Neural cell (in vitro differentiated cells): Measurements from ENCODE around the gene PIK3R3. TPM values are rescaled to one million over a fixed set of nuclear protein-coding genes. Genes with fewer than 3 reads are reported as not detected.

ENCODE experiments used
- H2AFZ ChIP-seq: fragments of 200-600, 300-800 bp; sonication (generic), shearing (Covaris generic); 2 replicates; pipeline ENCODE4 v1.6.0; 2014; ENCODE audit warnings: low read depth, mild to moderate bottlenecking, antibody characterized with exemption, low read length, moderate library complexity
- H3F3A ChIP-seq: fragments of 200-600 bp; shearing (Covaris generic); 2 replicates; pipeline ENCODE4 v1.6.1; 2016; ENCODE audit warnings: mild to moderate bottlenecking, moderate library complexity, mixed read lengths, antibody characterized with exemption, low read length; ENCODE audit not compliant: insufficient read depth, poor library complexity, severe bottlenecking
- H3K27ac ChIP-seq: fragments of 200-600, 300-800 bp; sonication (generic), shearing (Covaris generic); 2 replicates; pipeline ENCODE4 v1.5.1; 2014; ENCODE audit warnings: mild to moderate bottlenecking, low read length, moderate library complexity
- H3K27me3 ChIP-seq: fragments of 300-800, 200-600 bp; sonication (generic), shearing (Covaris generic); 2 replicates; pipeline ENCODE4 v1.6.0; 2014; ENCODE audit warnings: mild to moderate bottlenecking, low read depth, low read length, moderate library complexity; ENCODE audit not compliant: insufficient read depth
- H3K36me3 ChIP-seq: fragments of 300-800, 200-600 bp; sonication (generic), shearing (Covaris generic); 2 replicates; pipeline ENCODE4 v1.5.1; 2014; ENCODE audit warnings: mild to moderate bottlenecking, antibody characterized with exemption, low read length, moderate library complexity; ENCODE audit not compliant: insufficient read depth
- H3K4me2 ChIP-seq: fragments of 300-800, 200-600 bp; sonication (generic), shearing (Covaris generic); 2 replicates; pipeline ENCODE4 v1.6.0; 2014; ENCODE audit warnings: mild to moderate bottlenecking, low read length
- H3K4me3 ChIP-seq: fragments of 300-800, 200-600 bp; sonication (generic), shearing (Covaris generic); 2 replicates; pipeline ENCODE4 v1.5.1; 2014; ENCODE audit warnings: mild to moderate bottlenecking, low read length, moderate library complexity
- H3K79me2 ChIP-seq: fragments of 200-600 bp; shearing (Covaris generic); replicated peaks from 2 replicates; pipeline ENCODE4 v1.6.0; 2014; ENCODE audit warnings: mild to moderate bottlenecking, low read length, moderate library complexity; ENCODE audit not compliant: insufficient read depth
- H3K9ac ChIP-seq: fragments of 300-800, 200-600 bp; sonication (generic), shearing (Covaris generic); 2 replicates; pipeline ENCODE4 v1.6.1; 2016; ENCODE audit warnings: mild to moderate bottlenecking, low read length, mixed read lengths
- H3K9me2 ChIP-seq: fragments of 200-600 bp; shearing (Covaris generic); 2 replicates; pipeline ENCODE4 v1.6.1; 2016; ENCODE audit warnings: mild to moderate bottlenecking, low read length, mixed read lengths; ENCODE audit not compliant: insufficient read depth
- H3K9me3 ChIP-seq: fragments of 200-600, 300-800 bp; sonication (generic), shearing (Covaris generic); 2 replicates; pipeline ENCODE4 v1.6.1; 2016; ENCODE audit warnings: mild to moderate bottlenecking, mixed run types, low read length, moderate library complexity, mixed read lengths
- H4K20me1 ChIP-seq: fragments of 200-600 bp; shearing (Covaris generic); 2 replicates; pipeline ENCODE4 v1.6.1; 2016; ENCODE audit warnings: mild to moderate bottlenecking, mixed run types; ENCODE audit not compliant: insufficient read depth
- EP300 ChIP-seq: fragments of 450-650 bp; conservative IDR thresholded peaks from 2 replicates; pipeline ENCODE4 v1.6.1; 2014; ENCODE audit warnings: antibody characterized with exemption, mild to moderate bottlenecking, moderate library complexity; ENCODE audit not compliant: poor library complexity, severe bottlenecking
- EZH2 ChIP-seq: fragments of 200-600, 300-800 bp; shearing (Covaris generic), sonication (generic); IDR thresholded peaks from 2 replicates; pipeline ENCODE4 v1.6.1; 2014; ENCODE audit warnings: antibody characterized with exemption, low read length, borderline replicate concordance, mild to moderate bottlenecking; ENCODE audit not compliant: insufficient read depth, poor library complexity, severe bottlenecking
- MXI1 ChIP-seq: fragments of 450-650 bp; conservative IDR thresholded peaks from 2 replicates; pipeline ENCODE4 v1.6.1; 2014; ENCODE audit warnings: antibody characterized with exemption, mild to moderate bottlenecking; ENCODE audit not compliant: poor library complexity, severe bottlenecking
- POLR2AphosphoS5 ChIP-seq: IDR thresholded peaks from 2 replicates; pipeline ENCODE4 v1.6.1; 2012
- RAD21 ChIP-seq: fragments of 450-650 bp; conservative IDR thresholded peaks from 2 replicates; pipeline ENCODE4 v1.6.1; 2014; ENCODE audit warnings: antibody characterized with exemption, mild to moderate bottlenecking, moderate library complexity
- SMC3 ChIP-seq: fragments of 450-650 bp; conservative IDR thresholded peaks from 2 replicates; pipeline ENCODE4 v1.6.1; 2014; ENCODE audit warnings: antibody characterized with exemption, mild to moderate bottlenecking, moderate library complexity; ENCODE audit not compliant: poor library complexity
- TAF1 ChIP-seq: IDR thresholded peaks from 2 replicates; pipeline ENCODE4 v1.6.1; 2012; ENCODE audit warnings: low read depth
- polyA plus RNA-seq: library from polyadenylated mRNA; depleted of rRNA; stranded (reverse); fragments of >200 nt; gene quantifications from 2 replicates; pipeline ENCODE4 v1.2.3, GENCODE V29; 2014
- TF ChIP-seq, protein P1 (sequence below): fragments of 450-650 bp; IDR thresholded peaks from 2 replicates; pipeline ENCODE4 v1.5.1; 2014; ENCODE audit warnings: antibody characterized with exemption, mild to moderate bottlenecking, moderate library complexity; ENCODE audit not compliant: poor library complexity, severe bottlenecking
- TF ChIP-seq, protein P2 (sequence below): IDR thresholded peaks from 2 replicates; pipeline ENCODE4 v1.6.1; 2012; ENCODE audit warnings: borderline replicate concordance

The PIK3R3 gene
- polyA plus RNA-seq, 1 donor from 2014 or later: 119 TPM

- Histone ChIP-seq H3K27ac (no peak overlapping the region), H3K27me3 (no peaks in the 10 kb centered on the region), H4K20me1 (peaks cover 5% of the 10 kb centered on the region), H2AFZ (no peak overlapping the region), H3F3A (no peaks in the 10 kb centered on the region), H3K9me3 (no peaks in the 10 kb centered on the region), H3K9ac (no peak overlapping the region), H3K9me2 (no peaks in the 10 kb centered on the region), H3K4me3 (no peak overlapping the region), H3K36me3 (peaks cover 8% of the 10 kb centered on the region), H3K4me2 (no peak overlapping the region), H3K79me2 (peaks cover 89% of the 10 kb centered on the region)
- TF ChIP-seq SMC3 (no peak), EP300 (no peak), EZH2 (no peak), POLR2AphosphoS5 (no peak), MXI1 (no peak), RAD21 (no peak), TAF1 (no peak)
- TF ChIP-seq, protein P1, sequence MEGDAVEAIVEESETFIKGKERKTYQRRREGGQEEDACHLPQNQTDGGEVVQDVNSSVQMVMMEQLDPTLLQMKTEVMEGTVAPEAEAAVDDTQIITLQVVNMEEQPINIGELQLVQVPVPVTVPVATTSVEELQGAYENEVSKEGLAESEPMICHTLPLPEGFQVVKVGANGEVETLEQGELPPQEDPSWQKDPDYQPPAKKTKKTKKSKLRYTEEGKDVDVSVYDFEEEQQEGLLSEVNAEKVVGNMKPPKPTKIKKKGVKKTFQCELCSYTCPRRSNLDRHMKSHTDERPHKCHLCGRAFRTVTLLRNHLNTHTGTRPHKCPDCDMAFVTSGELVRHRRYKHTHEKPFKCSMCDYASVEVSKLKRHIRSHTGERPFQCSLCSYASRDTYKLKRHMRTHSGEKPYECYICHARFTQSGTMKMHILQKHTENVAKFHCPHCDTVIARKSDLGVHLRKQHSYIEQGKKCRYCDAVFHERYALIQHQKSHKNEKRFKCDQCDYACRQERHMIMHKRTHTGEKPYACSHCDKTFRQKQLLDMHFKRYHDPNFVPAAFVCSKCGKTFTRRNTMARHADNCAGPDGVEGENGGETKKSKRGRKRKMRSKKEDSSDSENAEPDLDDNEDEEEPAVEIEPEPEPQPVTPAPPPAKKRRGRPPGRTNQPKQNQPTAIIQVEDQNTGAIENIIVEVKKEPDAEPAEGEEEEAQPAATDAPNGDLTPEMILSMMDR: no peak
- TF ChIP-seq, protein P2, sequence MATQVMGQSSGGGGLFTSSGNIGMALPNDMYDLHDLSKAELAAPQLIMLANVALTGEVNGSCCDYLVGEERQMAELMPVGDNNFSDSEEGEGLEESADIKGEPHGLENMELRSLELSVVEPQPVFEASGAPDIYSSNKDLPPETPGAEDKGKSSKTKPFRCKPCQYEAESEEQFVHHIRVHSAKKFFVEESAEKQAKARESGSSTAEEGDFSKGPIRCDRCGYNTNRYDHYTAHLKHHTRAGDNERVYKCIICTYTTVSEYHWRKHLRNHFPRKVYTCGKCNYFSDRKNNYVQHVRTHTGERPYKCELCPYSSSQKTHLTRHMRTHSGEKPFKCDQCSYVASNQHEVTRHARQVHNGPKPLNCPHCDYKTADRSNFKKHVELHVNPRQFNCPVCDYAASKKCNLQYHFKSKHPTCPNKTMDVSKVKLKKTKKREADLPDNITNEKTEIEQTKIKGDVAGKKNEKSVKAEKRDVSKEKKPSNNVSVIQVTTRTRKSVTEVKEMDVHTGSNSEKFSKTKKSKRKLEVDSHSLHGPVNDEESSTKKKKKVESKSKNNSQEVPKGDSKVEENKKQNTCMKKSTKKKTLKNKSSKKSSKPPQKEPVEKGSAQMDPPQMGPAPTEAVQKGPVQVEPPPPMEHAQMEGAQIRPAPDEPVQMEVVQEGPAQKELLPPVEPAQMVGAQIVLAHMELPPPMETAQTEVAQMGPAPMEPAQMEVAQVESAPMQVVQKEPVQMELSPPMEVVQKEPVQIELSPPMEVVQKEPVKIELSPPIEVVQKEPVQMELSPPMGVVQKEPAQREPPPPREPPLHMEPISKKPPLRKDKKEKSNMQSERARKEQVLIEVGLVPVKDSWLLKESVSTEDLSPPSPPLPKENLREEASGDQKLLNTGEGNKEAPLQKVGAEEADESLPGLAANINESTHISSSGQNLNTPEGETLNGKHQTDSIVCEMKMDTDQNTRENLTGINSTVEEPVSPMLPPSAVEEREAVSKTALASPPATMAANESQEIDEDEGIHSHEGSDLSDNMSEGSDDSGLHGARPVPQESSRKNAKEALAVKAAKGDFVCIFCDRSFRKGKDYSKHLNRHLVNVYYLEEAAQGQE: no peak
Measured at GRCh38 chr1:46102769-46103476, 29.5 kb downstream of the PIK3R3 start.

- Histone ChIP-seq H3K36me3 (peaks cover 8% of the 10 kb centered on the region), H3K27ac (no peak overlapping the region), H3K79me2 (peaks cover 94% of the 10 kb centered on the region), H3K4me2 (no peak overlapping the region), H3K9me3 (no peaks in the 10 kb centered on the region), H2AFZ (no peak overlapping the region), H3K9ac (no peak overlapping the region), H3K4me3 (no peak overlapping the region), H3K27me3 (no peaks in the 10 kb centered on the region), H4K20me1 (peaks cover 15% of the 10 kb centered on the region), H3F3A (no peaks in the 10 kb centered on the region), H3K9me2 (no peaks in the 10 kb centered on the region)
- TF ChIP-seq, protein P1: no peak
- TF ChIP-seq TAF1: no peak
- no peak for TF ChIP-seq POLR2AphosphoS5
- no peak for TF ChIP-seq RAD21
- TF ChIP-seq MXI1: no peak
- TF ChIP-seq EZH2: no peak
- TF ChIP-seq SMC3: no peak
- TF ChIP-seq EP300: no peak
- TF ChIP-seq, protein P2: no peak
Measured at GRCh38 chr1:46099215-46099614, 33.2 kb downstream of the PIK3R3 start.
